Fibroblast of skin of right biceps (primary cell): ENCODE data around the gene GCM1.

Experiments
- DNase-seq: peaks from one replicate; pipeline ENCODE4 v3.0.0-alpha.2; 2013

GCM1 gene

GRCh38 chr6:53103993-53104675 lies 44.5 kb downstream of the GCM1 start:
- DNase-seq: peak; percentile 12

- DNase-seq: no peak
Measured at GRCh38 chr6:53101006-53101405, 47.6 kb downstream of the GCM1 start.

DNA sequence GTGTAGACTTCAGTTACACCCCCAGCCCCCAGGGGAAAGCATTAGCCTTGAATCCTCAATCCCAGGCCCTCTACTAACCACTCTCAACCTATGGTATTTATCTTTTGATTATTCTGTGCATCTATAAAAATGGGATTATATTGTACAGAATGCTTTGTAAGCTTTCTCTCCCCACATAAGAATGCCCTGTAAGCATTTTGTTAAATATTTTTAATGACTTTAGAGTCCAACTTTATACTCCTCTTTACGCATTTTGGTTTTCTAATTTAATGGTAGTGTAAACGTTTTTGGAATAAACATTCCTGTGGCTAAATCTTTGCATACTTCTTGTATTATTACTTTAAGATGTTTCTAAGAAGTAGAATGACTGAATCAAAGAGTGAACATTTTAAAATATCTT lies 48.1 kb downstream of the GCM1 start:
- DNase-seq: peak; percentile 19

GRCh38 chr6:53095716-53096115 lies 52.9 kb downstream of the GCM1 start:
- peak; percentile 36 for DNase-seq

- DNase-seq: no peak
Measured at GRCh38 chr6:53095270-53095669, 53.4 kb downstream of the GCM1 start.

- peak; percentile 30 for DNase-seq
Measured at GRCh38 chr6:53090576-53090975, 58.1 kb downstream of the GCM1 start.

DNA sequence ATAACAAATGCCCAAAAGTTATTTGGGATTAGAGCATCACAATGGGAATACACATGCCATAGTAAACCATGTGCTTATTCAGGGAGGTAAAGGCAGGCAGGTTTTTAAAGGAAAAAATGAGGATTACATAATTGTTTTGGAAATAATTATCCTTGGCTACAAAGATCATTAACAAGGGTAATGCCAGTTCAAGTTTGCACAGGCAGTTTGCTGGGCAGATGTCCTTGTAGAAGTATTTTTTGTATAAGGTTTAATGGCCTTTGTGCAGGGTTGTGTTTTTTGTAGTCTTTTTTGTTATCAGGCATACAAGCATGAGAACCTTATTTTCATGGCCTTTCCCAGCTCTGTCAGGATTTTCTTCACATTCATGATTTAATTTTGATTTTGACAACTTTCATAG lies 58.7 kb downstream of the GCM1 start:
- no peak for DNase-seq

DNA sequence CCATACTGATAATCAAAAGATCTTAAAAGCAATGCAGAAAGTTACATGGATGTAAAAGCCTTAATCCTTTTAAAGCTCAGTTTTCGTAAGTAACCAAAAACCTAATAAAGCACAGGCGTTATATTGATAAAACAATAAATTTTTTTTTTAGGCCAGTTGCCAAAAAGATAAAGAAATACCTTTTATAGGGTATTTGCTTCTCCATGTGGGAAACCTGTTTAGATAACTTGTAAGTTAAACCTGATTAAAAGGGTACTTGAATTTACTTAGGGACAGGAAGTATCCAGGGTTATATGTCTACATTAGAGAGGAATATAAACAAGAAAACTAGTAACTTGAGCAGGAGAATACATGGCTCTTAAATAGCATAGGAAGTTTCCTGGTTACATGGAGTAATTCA lies 62.3 kb downstream of the GCM1 start:
- no peak for DNase-seq

DNA sequence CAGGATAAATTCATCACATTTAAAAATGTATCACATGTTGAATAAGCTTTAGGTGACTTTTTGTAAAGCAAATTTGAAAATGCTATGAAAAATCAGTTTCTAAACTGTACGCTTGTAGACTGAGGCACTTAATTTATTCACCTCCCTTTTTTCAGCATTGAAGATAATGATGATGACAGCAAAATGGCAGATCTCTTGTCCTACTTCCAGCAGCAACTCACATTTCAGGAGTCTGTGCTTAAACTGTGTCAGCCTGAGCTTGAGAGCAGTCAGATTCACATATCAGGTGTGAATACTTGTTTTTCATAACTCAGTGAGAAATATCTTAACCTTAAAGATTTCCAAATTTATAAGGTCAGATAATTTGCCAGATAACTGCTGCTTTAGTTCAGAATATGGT lies 67.8 kb downstream of the GCM1 start:
- DNase-seq: no peak
